Activated CD4-positive, alpha-beta T cell treated with anti-CD3 and anti-CD28 coated beads for 24 hours (primary cell): ENCODE data around the gene PLTP.
A peak's percentile ranks its signal among the peaks of the same experiment; 100 is the strongest.
"Not testable (repeated sequence)": the region's sequence is repeated elsewhere in the genome, so short reads cannot be mapped to it uniquely, and the experiment has no call there.

Experiments used
- DNase-seq, 2 donors: peaks; one replicate each; pipeline ENCODE4 v3.0.0-alpha.2; 2020; ENCODE audit warnings: low read depth in 2 of 2

The PLTP gene

GRCh38 chr20:45920462-45921336, 8.7 kb upstream of the PLTP start:
- no peak for DNase-seq

- DNase-seq, result no peak
Measured at GRCh38 chr20:45919542-45920399, 7.8 kb upstream of the PLTP start.

- DNase-seq, result no peak
Measured at GRCh38 chr20:45918779-45919537, 7.0 kb upstream of the PLTP start.

- no peak for DNase-seq
Measured at GRCh38 chr20:45918182-45918737, 6.3 kb upstream of the PLTP start.

GRCh38 chr20:45917790-45918141, 5.8 kb upstream of the PLTP start:
- DNase-seq, result no peak

- no peak for DNase-seq
Measured at GRCh38 chr20:45913116-45913515, 1.2 kb upstream of the PLTP start.

GRCh38 chr20:45912344-45912682, 358 bp upstream of the PLTP start:
- no peak for DNase-seq

- DNase-seq, result peak; percentile 90 to 97
Measured at GRCh38 chr20:45910670-45911485, 1.1 kb downstream of the PLTP start.

GRCh38 chr20:45909817-45910669, 1.9 kb downstream of the PLTP start:
- no peak for DNase-seq

GRCh38 chr20:45909336-45909808, 2.6 kb downstream of the PLTP start:
- DNase-seq, result no peak

GRCh38 chr20:45908084-45908483, 3.9 kb downstream of the PLTP start:
- DNase-seq, result no peak

- no peak for DNase-seq
Measured at GRCh38 chr20:45907219-45907948, 4.6 kb downstream of the PLTP start.

- DNase-seq, result no peak
Measured at GRCh38 chr20:45905505-45906079, 6.4 kb downstream of the PLTP start.

- DNase-seq, result no peak
Measured at GRCh38 chr20:45904583-45905504, 7.1 kb downstream of the PLTP start.

GRCh38 chr20:45902199-45902701, 9.7 kb downstream of the PLTP start:
- DNase-seq, result no peak

GRCh38 chr20:45901332-45901731, 10.6 kb downstream of the PLTP start:
- not testable (repeated sequence) for DNase-seq

GRCh38 chr20:45899046-45899835, 12.7 kb downstream of the PLTP start:
- DNase-seq, result no peak
